Uterus (tissue), 4 donors: ENCODE results near the gene PPM1A. TPM values are rescaled to one million over a fixed set of nuclear protein-coding genes. Genes with fewer than 3 reads are reported as not detected.

Experiments used
- DNase-seq, 2 donors: peaks; one replicate each; pipeline ENCODE4 v3.0.0-alpha.2; 2019 to 2020
- H3K27ac ChIP-seq, 2 donors: fragments of 200-600 bp; sonication (generic); 1 replicate in 1 of 2; 2 replicates in 1 of 2; pipeline ENCODE4 v1.5.1; 2016 to 2018
- H3K27me3 ChIP-seq, 2 donors: fragments of 200-600 bp; sonication (generic); one replicate each; pipeline ENCODE4 v1.5.1; 2018 to 2019; ENCODE audit warnings: control low read depth in 1 of 2
- H3K36me3 ChIP-seq, 2 donors: fragments of 200-600 bp; sonication (generic); one replicate each; pipeline ENCODE4 v1.5.1; 2019; ENCODE audit warnings: control low read depth in 1 of 2
- H3K4me1 ChIP-seq, 2 donors: fragments of 200-600 bp; sonication (generic); one replicate each; pipeline ENCODE4 v1.5.1; 2018 to 2019; ENCODE audit warnings: control low read depth in 1 of 2
- H3K4me3 ChIP-seq, 2 donors: fragments of 200-600 bp; sonication (generic); 1 replicate in 1 of 2; 2 replicates in 1 of 2; pipeline ENCODE4 v1.5.1; 2018 to 2019; ENCODE audit warnings: mild to moderate bottlenecking in 1 of 2
- H3K9me3 ChIP-seq, 2 donors: fragments of 200-600 bp; sonication (generic); one replicate each; pipeline ENCODE4 v1.5.1; 2019; ENCODE audit warnings: control low read depth in 1 of 2
- POLR2A ChIP-seq, 2 donors: fragments of 450-650 bp; IDR thresholded peaks; one replicate each; pipeline ENCODE4 v1.6.1; 2016; ENCODE audit warnings: antibody characterized with exemption in 2 of 2, mild to moderate bottlenecking in 1 of 2, moderate library complexity in 1 of 2
- intact Hi-C: fragments of 100-400 bp; cut with DNase I; formaldehyde crosslinking; loops from one replicate; pipeline ENCODE4 v1.15.1; 2023; ENCODE audit warnings: low total_unique reads
- total RNA-seq, 4 donors: library from RNA; depleted of rRNA in 3 of 4; stranded (reverse); fragments of >200 nt in 3 of 4; gene quantifications; one replicate each; pipeline versions ENCODE4 v1.1.0 to v1.2.4, GENCODE V29; 2014 to 2023
- TF ChIP-seq, protein P1 (sequence below), 4 experiments: fragments of 200-600 bp in 2 of 4; fragments of 450-650 bp in 2 of 4; sonication (generic) in 2 of 4; IDR thresholded peaks; one replicate each; pipeline ENCODE4 v1.5.1; 2016 to 2019; ENCODE audit warnings: antibody characterized with exemption in 4 of 4, mild to moderate bottlenecking in 2 of 4, moderate library complexity in 1 of 4
- donor health status: DM: yes; HTN: yes; CAD: no.

The PPM1A gene
- total RNA-seq, 4 donors from 2014 or later = 32.0 to 77.1 (median 52.8) TPM

DNA sequence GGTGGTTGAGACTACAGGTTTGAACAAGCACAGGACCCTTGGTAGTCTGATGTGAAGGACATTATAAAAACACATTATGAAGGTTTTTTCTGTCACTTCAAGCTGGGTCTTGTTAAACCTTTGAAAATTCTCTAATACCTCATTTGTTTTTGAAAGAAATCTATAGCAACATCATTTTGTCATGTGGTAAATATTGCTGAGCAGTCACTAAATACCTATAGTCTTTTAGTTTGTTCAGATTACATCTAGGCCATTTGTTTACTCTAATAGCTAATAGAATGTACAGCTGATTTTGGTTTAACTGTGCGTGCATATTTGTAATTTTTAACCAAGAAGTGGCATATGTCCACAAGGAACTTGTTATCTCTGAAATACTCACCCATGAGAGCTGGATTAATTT, 2.9 kb downstream of the PPM1A start:
- peak overlapping the region in 1 of 2 donors; percentile 97 for H3K4me3 ChIP-seq
- no peaks in the 10 kb centered on the region for H3K9me3 ChIP-seq
- no peak for TF ChIP-seq POLR2A (IDR thresholded peaks at IDR 0.05)
- TF ChIP-seq, protein P1, sequence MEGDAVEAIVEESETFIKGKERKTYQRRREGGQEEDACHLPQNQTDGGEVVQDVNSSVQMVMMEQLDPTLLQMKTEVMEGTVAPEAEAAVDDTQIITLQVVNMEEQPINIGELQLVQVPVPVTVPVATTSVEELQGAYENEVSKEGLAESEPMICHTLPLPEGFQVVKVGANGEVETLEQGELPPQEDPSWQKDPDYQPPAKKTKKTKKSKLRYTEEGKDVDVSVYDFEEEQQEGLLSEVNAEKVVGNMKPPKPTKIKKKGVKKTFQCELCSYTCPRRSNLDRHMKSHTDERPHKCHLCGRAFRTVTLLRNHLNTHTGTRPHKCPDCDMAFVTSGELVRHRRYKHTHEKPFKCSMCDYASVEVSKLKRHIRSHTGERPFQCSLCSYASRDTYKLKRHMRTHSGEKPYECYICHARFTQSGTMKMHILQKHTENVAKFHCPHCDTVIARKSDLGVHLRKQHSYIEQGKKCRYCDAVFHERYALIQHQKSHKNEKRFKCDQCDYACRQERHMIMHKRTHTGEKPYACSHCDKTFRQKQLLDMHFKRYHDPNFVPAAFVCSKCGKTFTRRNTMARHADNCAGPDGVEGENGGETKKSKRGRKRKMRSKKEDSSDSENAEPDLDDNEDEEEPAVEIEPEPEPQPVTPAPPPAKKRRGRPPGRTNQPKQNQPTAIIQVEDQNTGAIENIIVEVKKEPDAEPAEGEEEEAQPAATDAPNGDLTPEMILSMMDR (IDR thresholded peaks at IDR 0.05) = no peak
- no peaks in the 10 kb centered on the region for H3K27me3 ChIP-seq
- DNase-seq = no peak
- no peak overlapping the region for H3K27ac ChIP-seq
- no peaks in the 10 kb centered on the region for H3K36me3 ChIP-seq
- intact Hi-C loops = no loop called here
- H3K4me1 ChIP-seq = peaks cover 0 to under 1% of the 10 kb centered on the region in 2 donors

DNA sequence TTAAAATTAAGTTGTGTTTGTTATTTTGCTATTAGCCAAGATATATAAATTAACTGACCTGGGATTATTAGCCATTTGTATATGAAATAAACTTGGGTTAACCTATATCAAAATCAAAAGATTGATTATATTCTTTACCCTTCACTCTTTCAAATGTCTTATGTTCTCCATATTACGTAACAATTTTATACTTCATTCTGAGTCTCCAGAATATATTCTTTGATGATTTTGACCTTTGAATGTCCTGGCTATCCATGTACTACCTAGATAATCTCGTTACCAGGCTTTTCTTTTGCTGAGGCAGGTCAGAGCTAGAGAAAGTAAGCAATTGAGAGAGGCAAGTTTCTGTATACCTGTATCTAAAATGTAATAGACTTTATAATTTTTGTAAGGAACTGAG, 3.6 kb downstream of the PPM1A start:
- Histone ChIP-seq H3K9me3 (no peaks in the 10 kb centered on the region), H3K27ac (no peak overlapping the region), H3K4me1 (peaks cover 0 to 4% of the 10 kb centered on the region in 2 donors), H3K27me3 (no peaks in the 10 kb centered on the region), H3K36me3 (no peaks in the 10 kb centered on the region), H3K4me3 (no peak overlapping the region)
- intact Hi-C loops = no loop called here
- TF ChIP-seq, protein P1 (IDR thresholded peaks at IDR 0.05) = no peak
- no peak for TF ChIP-seq POLR2A (IDR thresholded peaks at IDR 0.05)
- DNase-seq = no peak

GRCh38 chr14:60253649-60254048, 4.6 kb downstream of the PPM1A start:
- Histone ChIP-seq H3K27me3 (no peaks in the 10 kb centered on the region), H3K4me1 (peaks cover 0 to 4% of the 10 kb centered on the region in 2 donors), H3K27ac (no peak overlapping the region), H3K36me3 (no peaks in the 10 kb centered on the region), H3K4me3 (no peak overlapping the region), H3K9me3 (no peaks in the 10 kb centered on the region)
- DNase-seq = no peak
- no peak for TF ChIP-seq POLR2A (IDR thresholded peaks at IDR 0.05)
- TF ChIP-seq, protein P1 (IDR thresholded peaks at IDR 0.05) = no peak
- intact Hi-C loops = no loop called here

- TF ChIP-seq, protein P1 (IDR thresholded peaks at IDR 0.05) = no peak
- TF ChIP-seq POLR2A (IDR thresholded peaks at IDR 0.05) = no peak
- intact Hi-C loops = no loop called here
- H3K4me1 ChIP-seq = peaks cover 0 to 4% of the 10 kb centered on the region in 2 donors
- no peak overlapping the region for H3K4me3 ChIP-seq
- DNase-seq = no peak
- H3K27ac ChIP-seq = no peak overlapping the region
- no peaks in the 10 kb centered on the region for H3K36me3 ChIP-seq
- H3K9me3 ChIP-seq = no peaks in the 10 kb centered on the region
- H3K27me3 ChIP-seq = no peaks in the 10 kb centered on the region
Observed at GRCh38 chr14:60254176-60254575, 5.2 kb downstream of the PPM1A start.

DNA sequence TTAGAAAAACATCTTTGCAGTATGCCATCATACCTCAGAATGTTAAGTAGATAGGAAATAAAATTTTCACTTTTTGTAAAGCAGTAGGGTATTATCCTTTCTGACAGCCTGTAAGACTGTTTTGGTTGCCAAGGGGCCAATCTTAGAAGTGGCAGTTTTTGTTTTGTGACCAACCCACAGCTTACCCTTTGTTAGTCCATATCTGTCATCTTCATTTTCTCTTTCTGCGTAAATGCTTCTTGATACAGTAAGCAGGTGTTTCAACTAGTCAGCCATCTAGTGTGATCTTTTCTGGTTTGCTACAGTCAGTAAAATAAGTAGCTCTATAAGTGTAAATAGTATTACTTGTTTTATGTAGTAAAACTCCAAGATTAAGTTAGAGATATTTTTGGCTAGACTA, 8.8 kb downstream of the PPM1A start:
- Histone ChIP-seq H3K27me3 (no peaks in the 10 kb centered on the region), H3K4me3 (no peak overlapping the region), H3K4me1 (peaks cover 0 to 4% of the 10 kb centered on the region in 2 donors), H3K9me3 (no peaks in the 10 kb centered on the region), H3K36me3 (no peaks in the 10 kb centered on the region), H3K27ac (no peak overlapping the region)
- DNase-seq = no peak
- intact Hi-C loops = no loop called here
- TF ChIP-seq, protein P1 (IDR thresholded peaks at IDR 0.05) = no peak
- TF ChIP-seq POLR2A (IDR thresholded peaks at IDR 0.05) = no peak
